Measurements from ENCODE around the gene LINC01488.

The LINC01488 gene

GRCh38 chr11:69471729-69472540 is 9.5 kb upstream of the LINC01488 start (continued):
- TF ChIP-seq ZNF792 (tag by site-specific recombination; IDR thresholded peaks at IDR 0.05) = no peak
- no peak for TF ChIP-seq ZNF426 (tag by site-specific recombination; IDR thresholded peaks at IDR 0.05)
- TF ChIP-seq HOXA7 (CRISPR knock-in tag; IDR thresholded peaks at IDR 0.05; ENCODE audit: borderline replicate concordance) = no peak
- TF ChIP-seq ZSCAN4 (tag by site-specific recombination; IDR thresholded peaks at IDR 0.05) = no peak
- TF ChIP-seq ZNF239 (tag by site-specific recombination; IDR thresholded peaks at IDR 0.05) = no peak
- no peak for TF ChIP-seq ZNF623 (tag by site-specific recombination; IDR thresholded peaks at IDR 0.05)
- TF ChIP-seq ZNF341 (tag by site-specific recombination; IDR thresholded peaks at IDR 0.05; ENCODE audit: low read depth) = no peak

- TF ChIP-seq ZBTB49 (tag by site-specific recombination; IDR thresholded peaks at IDR 0.05; ENCODE audit: low read depth) (no peak), HIC1 (tag by site-specific recombination; IDR thresholded peaks at IDR 0.05) (no peak), PRDM4 (tag by site-specific recombination; IDR thresholded peaks at IDR 0.05) (no peak), ZNF626 (tag by site-specific recombination; IDR thresholded peaks at IDR 0.05) (no peak), ZNF426 (tag by site-specific recombination; IDR thresholded peaks at IDR 0.05) (no peak), ZNF843 (tag by site-specific recombination; IDR thresholded peaks at IDR 0.05) (no peak), ZNF677 (tag by site-specific recombination; IDR thresholded peaks at IDR 0.05) (no peak), ZNF311 (tag by site-specific recombination; IDR thresholded peaks at IDR 0.05; ENCODE audit: borderline replicate concordance) (no peak), SETDB1 (IDR thresholded peaks at IDR 0.05; ENCODE audit: insufficient read length, low read length) (no peak), ZNF18 (tag by site-specific recombination; IDR thresholded peaks at IDR 0.05) (no peak), PRDM6 (tag by site-specific recombination; IDR thresholded peaks at IDR 0.05) (no peak), ZNF112 (tag by site-specific recombination; IDR thresholded peaks at IDR 0.05) (no peak), ZNF514 (tag by site-specific recombination; IDR thresholded peaks at IDR 0.05) (no peak)
- Histone ChIP-seq H3K4me1 (ENCODE audit: control insufficient read depth, insufficient read depth, low read length) (no peaks in the 10 kb centered on the region), H3K27ac (ENCODE audit: extremely low read depth, low read depth, low read length) (no peak overlapping the region), H3K36me3 (ENCODE audit: control insufficient read depth in 2 of 2, insufficient read depth in 1 of 2, low read length in 2 of 2) (no peaks in the 10 kb centered on the region), H3K4me3 (ENCODE audit: low read depth, low read length) (no peak overlapping the region), H3K9me3 (ENCODE audit: control insufficient read depth, insufficient read depth, low read depth, low read length) (no peaks in the 10 kb centered on the region)
- CTCF ChIA-PET = no interaction called here
- POLR2A ChIA-PET = no interaction called here
These were observed 8.8 kb upstream of the LINC01488 start for GRCh38 chr11:69472541-69473275.
